Mucosa of descending colon (tissue), 3 donors: Measurements from ENCODE around the gene DDRGK1. TPM values are rescaled to one million over a fixed set of nuclear protein-coding genes. Genes with fewer than 3 reads are reported as not detected.
"Not testable (repeated sequence)": the region's sequence is repeated elsewhere in the genome, so short reads cannot be mapped to it uniquely, and the experiment has no call there.

Experiments
- ATAC-seq: fragments of 200-7000 bp; cut with Tn5 transposase; one replicate; pipeline ENCODE4 v1.9.1; 2020; ENCODE audit warnings: mild to moderate bottlenecking, moderate library complexity
- DNase-seq, 3 donors: peaks; one replicate each; pipeline ENCODE4 v3.0.0-alpha.2; 2020
- H3K36me3 ChIP-seq: fragments of 200-600 bp; one replicate; pipeline ENCODE4 v1.8.0; 2021; ENCODE audit warnings: low read depth, mild to moderate bottlenecking
- H3K4me1 ChIP-seq: fragments of 200-600 bp; one replicate; pipeline ENCODE4 v1.8.0; 2021; ENCODE audit warnings: low read depth, mild to moderate bottlenecking
- H3K4me3 ChIP-seq: fragments of 200-600 bp; one replicate; pipeline ENCODE4 v1.8.0; 2021; ENCODE audit warnings: mild to moderate bottlenecking
- H3K9me3 ChIP-seq: fragments of 200-600 bp; one replicate; pipeline ENCODE4 v1.8.0; 2021; ENCODE audit warnings: mild to moderate bottlenecking
- intact Hi-C, 2 donors: fragments of 100-400 bp; cut with DNase I in 1 of 2; cut with micrococcal nuclease in 1 of 2; formaldehyde crosslinking; loops; one replicate each; pipeline versions ENCODE4 v1.11.0 to v1.11.1; 2022; cut with DNase I, micrococcal nuclease
- total RNA-seq, 3 donors: library from RNA; stranded (reverse); fragmentation: NEBNext Ultra II Directional in 2 of 3; extraction: Animal tissue kit (Norgen Biotek cat#: 25700) in 2 of 3; gene quantifications; one replicate each; pipeline versions ENCODE4 v1.2.1 to v1.2.4, GENCODE V29; 2021 to 2023
- TF ChIP-seq, protein P1 (sequence below): fragments of 200-600 bp; IDR thresholded peaks from one replicate; pipeline ENCODE4 v1.8.0; 2022; ENCODE audit warnings: antibody characterized with exemption, mild to moderate bottlenecking
- donor health status: DM: no; HTN: no; CAD: no; lungs with moderate emphysema.
- donor health status: DM: no; HTN: no; CAD: no.
- donor health status: DM: no; HTN: yes; CAD: no.

DDRGK1 gene
- total RNA-seq, 3 donors from 2014 or later, result 51.3 to 80.3 (median 62.9) TPM

DNA sequence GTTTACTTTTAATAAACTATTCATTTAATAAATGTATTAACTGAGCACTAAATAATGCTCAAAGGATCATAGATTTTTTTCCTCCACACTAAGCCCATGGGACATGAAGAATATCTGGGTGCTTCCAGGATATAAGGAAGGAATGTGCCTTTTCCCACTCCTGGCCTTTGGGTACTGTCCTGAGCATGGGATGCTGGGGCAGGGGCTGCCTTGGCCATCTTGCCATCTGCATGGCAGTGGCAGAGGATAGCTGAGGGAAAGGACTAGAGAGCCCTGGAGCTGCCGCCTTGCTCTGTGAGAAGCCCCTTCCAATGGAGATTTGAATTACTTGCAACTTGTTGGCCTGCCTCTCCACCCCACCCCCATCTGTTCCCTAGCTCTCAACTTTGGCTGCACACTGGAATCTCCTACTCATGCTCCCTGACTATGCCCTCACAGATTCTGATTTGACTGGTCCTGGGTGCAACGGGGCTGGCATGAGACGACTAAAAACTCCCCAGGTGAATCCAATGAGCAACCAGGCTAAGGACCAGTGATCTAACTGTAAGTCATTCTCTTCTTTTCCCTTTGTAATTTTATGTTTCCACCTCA, 15.6 kb downstream of the DDRGK1 start:
- H3K36me3 ChIP-seq, result peaks cover 4% of the 10 kb centered on the region
- intact Hi-C loops, result no loop called here
- TF ChIP-seq, protein P1, sequence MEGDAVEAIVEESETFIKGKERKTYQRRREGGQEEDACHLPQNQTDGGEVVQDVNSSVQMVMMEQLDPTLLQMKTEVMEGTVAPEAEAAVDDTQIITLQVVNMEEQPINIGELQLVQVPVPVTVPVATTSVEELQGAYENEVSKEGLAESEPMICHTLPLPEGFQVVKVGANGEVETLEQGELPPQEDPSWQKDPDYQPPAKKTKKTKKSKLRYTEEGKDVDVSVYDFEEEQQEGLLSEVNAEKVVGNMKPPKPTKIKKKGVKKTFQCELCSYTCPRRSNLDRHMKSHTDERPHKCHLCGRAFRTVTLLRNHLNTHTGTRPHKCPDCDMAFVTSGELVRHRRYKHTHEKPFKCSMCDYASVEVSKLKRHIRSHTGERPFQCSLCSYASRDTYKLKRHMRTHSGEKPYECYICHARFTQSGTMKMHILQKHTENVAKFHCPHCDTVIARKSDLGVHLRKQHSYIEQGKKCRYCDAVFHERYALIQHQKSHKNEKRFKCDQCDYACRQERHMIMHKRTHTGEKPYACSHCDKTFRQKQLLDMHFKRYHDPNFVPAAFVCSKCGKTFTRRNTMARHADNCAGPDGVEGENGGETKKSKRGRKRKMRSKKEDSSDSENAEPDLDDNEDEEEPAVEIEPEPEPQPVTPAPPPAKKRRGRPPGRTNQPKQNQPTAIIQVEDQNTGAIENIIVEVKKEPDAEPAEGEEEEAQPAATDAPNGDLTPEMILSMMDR, result no peak

DNA sequence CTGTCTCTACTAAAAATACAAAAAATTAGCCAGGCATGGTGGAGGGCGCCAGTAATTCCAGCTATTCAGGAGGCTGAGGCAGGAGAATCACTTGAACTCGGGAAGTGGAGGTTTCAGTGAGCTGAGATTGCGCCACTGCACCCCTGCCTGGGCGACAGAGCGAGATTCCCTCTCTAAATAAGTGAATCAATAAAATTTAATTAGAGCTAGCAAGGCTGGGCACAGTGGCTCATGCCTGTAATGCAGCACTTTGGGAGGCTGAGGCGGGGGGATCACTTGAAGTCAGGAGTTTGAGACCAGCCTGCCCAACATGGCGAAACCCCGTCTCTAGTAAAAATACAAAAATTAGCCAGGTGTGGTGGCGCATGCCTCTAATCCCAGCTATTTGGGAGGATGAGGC, 16.6 kb downstream of the DDRGK1 start:
- H3K9me3 ChIP-seq, intact Hi-C loops, H3K36me3 ChIP-seq, ATAC-seq, H3K4me3 ChIP-seq, H3K4me1 ChIP-seq: not testable (repeated sequence)
- peak in 1 of 3 donors; percentile 15 for DNase-seq

More for the DNA sequence above, 15.6 kb downstream of the DDRGK1 start:
- no peaks in the 10 kb centered on the region for H3K4me1 ChIP-seq
- DNase-seq (peak in 1 of 3 donors; percentile 12), ATAC-seq (no peak)
- no peaks in the 10 kb centered on the region for H3K9me3 ChIP-seq
- H3K4me3 ChIP-seq, result no peak overlapping the region

DNA sequence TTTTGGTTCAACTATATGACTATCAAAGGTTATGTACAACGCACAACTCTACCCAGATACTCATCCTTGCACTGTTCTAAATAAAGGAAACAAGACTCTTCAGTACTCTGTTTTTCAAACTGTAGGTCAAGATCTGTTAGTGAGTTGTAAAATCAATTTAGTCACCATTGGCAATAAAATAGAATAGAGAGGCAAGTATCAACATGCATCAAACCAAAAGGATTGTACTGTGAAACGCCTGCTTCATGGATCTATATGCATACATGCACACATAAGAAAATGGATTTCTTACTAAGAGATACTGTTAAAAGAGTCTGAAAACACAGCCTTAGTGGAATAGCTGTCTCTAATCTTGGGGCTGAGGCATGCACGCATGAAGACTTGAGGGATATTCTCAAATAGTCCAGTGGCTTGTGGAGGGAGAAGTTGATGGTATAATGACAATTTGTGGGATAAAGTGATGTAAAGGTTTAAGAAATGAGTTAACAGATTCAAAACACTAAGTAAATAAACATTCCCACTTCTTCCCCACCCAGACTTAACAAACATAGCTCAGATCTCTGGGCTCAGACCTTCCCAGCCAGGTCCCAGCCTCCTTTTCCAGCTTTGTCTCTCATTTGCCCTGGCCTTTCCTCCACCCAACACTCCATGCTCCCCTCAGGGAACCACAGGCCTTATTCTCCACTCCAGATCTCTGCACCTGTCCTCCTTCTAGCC, 20.4 kb downstream of the DDRGK1 start:
- ATAC-seq (no peak), DNase-seq (no peak)
- Histone ChIP-seq H3K36me3 (no peaks in the 10 kb centered on the region), H3K9me3 (no peaks in the 10 kb centered on the region), H3K4me3 (no peak overlapping the region), H3K4me1 (no peaks in the 10 kb centered on the region)
- TF ChIP-seq, protein P1, result no peak
- intact Hi-C loops, result no loop called here

DNA sequence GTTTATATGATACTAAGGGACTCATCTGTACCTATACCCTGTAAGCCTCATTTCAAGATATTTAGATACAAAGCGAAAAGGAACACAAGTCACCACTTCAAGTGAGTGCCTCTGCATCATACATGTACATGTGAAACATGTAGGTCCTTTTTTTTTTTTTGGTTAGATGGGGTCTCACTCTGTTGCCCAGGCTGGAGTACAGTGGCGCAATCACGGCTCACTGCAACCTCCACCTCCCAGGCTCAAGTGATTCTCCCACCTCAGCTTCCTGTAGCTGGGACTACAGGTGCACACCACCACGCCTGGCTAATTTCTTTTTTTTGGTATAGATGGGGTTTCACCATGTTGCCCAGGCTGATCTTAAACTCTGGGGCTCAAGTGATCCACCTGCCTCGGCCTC, 22.1 kb downstream of the DDRGK1 start:
- H3K4me3 ChIP-seq, intact Hi-C loops, H3K36me3 ChIP-seq, H3K4me1 ChIP-seq, ATAC-seq, H3K9me3 ChIP-seq: not testable (repeated sequence)
- peak in 1 of 3 donors; percentile 8 for DNase-seq

DNA sequence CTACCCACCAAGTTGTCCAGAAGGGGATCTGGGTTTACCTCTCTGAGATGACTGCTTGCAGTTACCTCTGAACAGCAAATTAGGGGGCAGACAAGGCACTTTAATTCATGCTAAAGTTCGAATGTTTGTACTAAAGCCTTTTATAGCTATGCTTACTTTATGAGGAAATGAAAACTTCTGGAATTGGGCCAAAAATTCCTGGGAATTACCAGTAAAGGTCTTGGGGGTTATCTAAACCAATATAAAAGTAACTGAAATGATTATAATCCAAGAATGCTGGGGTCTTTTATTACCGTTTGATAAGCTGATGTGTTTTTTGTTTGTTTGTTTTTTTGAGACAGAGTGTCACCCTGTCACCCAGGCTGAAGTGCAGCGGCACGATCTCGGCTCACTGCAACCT, 23.2 kb downstream of the DDRGK1 start:
- ATAC-seq, result peak; percentile 76
- DNase-seq, result peak in 1 of 3 donors; percentile 48
- H3K4me1 ChIP-seq, result no peaks in the 10 kb centered on the region
- TF ChIP-seq, protein P1, result no peak
- intact Hi-C loops, result no loop called here
- H3K4me3 ChIP-seq, result no peak overlapping the region
- H3K36me3 ChIP-seq, result no peaks in the 10 kb centered on the region
- H3K9me3 ChIP-seq, result no peaks in the 10 kb centered on the region

DNA sequence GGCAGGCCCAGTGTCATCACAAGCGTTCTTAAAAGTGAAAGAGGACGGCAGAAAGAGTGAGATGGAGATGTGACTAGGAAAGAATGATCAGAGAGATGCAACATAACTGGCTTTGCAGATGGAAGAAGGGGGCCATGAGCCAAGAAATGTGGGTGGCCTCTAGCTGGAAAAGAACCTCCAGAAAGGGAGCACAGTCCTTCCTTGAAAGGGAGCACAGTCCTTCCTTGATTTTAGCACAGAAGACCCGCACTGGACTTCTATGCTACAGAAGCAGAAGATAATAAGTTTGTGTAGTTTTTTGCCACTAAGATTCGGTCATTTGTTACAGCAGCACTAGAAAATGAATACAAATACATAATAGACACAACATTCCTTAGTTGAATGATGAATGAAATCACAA, 24.2 kb downstream of the DDRGK1 start:
- Histone ChIP-seq H3K9me3 (no peaks in the 10 kb centered on the region), H3K36me3 (no peaks in the 10 kb centered on the region), H3K4me1 (no peaks in the 10 kb centered on the region), H3K4me3 (no peak overlapping the region)
- no peak for ATAC-seq
- intact Hi-C loops, result no loop called here
- TF ChIP-seq, protein P1, result no peak
- DNase-seq, result no peak
